Mesenchymal stem cell (in vitro differentiated cells and primary cell): ENCODE measurements around the gene PDE11A.

Source experiments
- DNase-seq: peaks from one replicate; pipeline ENCODE4 v3.0.0-alpha.2; 2013
- H2AFZ ChIP-seq: one replicate; pipeline ENCODE4 v1.6.1; 2013; ENCODE audit warnings: low read depth, mild to moderate bottlenecking, control low read depth, inconsistent platforms, low read length, moderate library complexity
- H2AK5ac ChIP-seq: 2 replicates; pipeline ENCODE4 v1.6.1; 2013; ENCODE audit warnings: low read length, moderate library complexity, mild to moderate bottlenecking, inconsistent platforms; ENCODE audit not compliant: severe bottlenecking
- H2BK120ac ChIP-seq: one replicate; pipeline ENCODE4 v1.6.1; 2013; ENCODE audit warnings: low read depth, mild to moderate bottlenecking, inconsistent platforms, low read length, moderate library complexity
- H2BK12ac ChIP-seq, 2 experiments: one replicate each; pipeline ENCODE4 v1.6.1; 2013; ENCODE audit warnings: inconsistent platforms in 2 of 2, low read length in 2 of 2, mild to moderate bottlenecking in 2 of 2, moderate library complexity in 2 of 2, control low read depth in 1 of 2
- H2BK15ac ChIP-seq: one replicate; pipeline ENCODE4 v1.6.1; 2013; ENCODE audit warnings: mild to moderate bottlenecking, low read depth, inconsistent platforms; ENCODE audit not compliant: poor library complexity, severe bottlenecking
- H2BK5ac ChIP-seq: 2 replicates; pipeline ENCODE4 v1.6.1; 2013; ENCODE audit warnings: low read depth, mild to moderate bottlenecking, low read length, control low read depth, inconsistent platforms; ENCODE audit not compliant: poor library complexity, severe bottlenecking
- H3K14ac ChIP-seq, 2 experiments: one replicate each; pipeline ENCODE4 v1.6.1; 2013; ENCODE audit warnings: inconsistent platforms in 2 of 2, low read length in 2 of 2, control low read depth in 1 of 2, mild to moderate bottlenecking in 1 of 2, moderate library complexity in 1 of 2
- H3K18ac ChIP-seq, 2 experiments: one replicate each; pipeline ENCODE4 v1.6.1; 2013; ENCODE audit warnings: inconsistent platforms in 2 of 2, low read length in 2 of 2, control low read depth in 1 of 2, low read depth in 1 of 2, mild to moderate bottlenecking in 1 of 2
- H3K23ac ChIP-seq, 2 experiments: one replicate each; pipeline ENCODE4 v1.6.1; 2013; ENCODE audit warnings: inconsistent platforms in 2 of 2, low read length in 2 of 2, mild to moderate bottlenecking in 2 of 2, moderate library complexity in 2 of 2, control low read depth in 1 of 2
- H3K27ac ChIP-seq: 2 replicates; pipeline ENCODE4 v1.5.1; 2013; ENCODE audit warnings: mild to moderate bottlenecking, moderate library complexity, low read length, control low read depth, inconsistent platforms; ENCODE audit not compliant: poor library complexity, severe bottlenecking
- H3K27me3 ChIP-seq, 2 experiments: 2 replicates each; pipeline versions ENCODE4 v1.6.1 to v1.7.0; 2013; ENCODE audit warnings: low read length in 2 of 2, mild to moderate bottlenecking in 2 of 2, moderate library complexity in 2 of 2, control low read depth in 1 of 2, inconsistent platforms in 1 of 2; ENCODE audit not compliant: control insufficient read depth in 1 of 2, insufficient read depth in 1 of 2
- H3K36me3 ChIP-seq, 2 experiments: 2 replicates each; pipeline versions ENCODE4 v1.6.1 to v1.7.0; 2013; ENCODE audit warnings: low read length in 2 of 2, control low read depth in 1 of 2, inconsistent platforms in 1 of 2, low read depth in 1 of 2, mild to moderate bottlenecking in 1 of 2; ENCODE audit not compliant: insufficient read depth in 2 of 2, control insufficient read depth in 1 of 2
- H3K4ac ChIP-seq, 2 experiments: one replicate each; pipeline ENCODE4 v1.6.1; 2013; ENCODE audit warnings: inconsistent platforms in 2 of 2, low read length in 2 of 2, mild to moderate bottlenecking in 2 of 2, moderate library complexity in 2 of 2, control low read depth in 1 of 2, low read depth in 1 of 2
- H3K4me1 ChIP-seq: 2 replicates; pipeline ENCODE4 v1.6.1; 2013; ENCODE audit warnings: low read depth, low read length, control low read depth; ENCODE audit not compliant: control insufficient read depth, insufficient read depth
- H3K4me2 ChIP-seq: 2 replicates; pipeline ENCODE4 v1.6.1; 2013; ENCODE audit warnings: low read length, mild to moderate bottlenecking, inconsistent platforms; ENCODE audit not compliant: poor library complexity, severe bottlenecking
- H3K4me3 ChIP-seq, 2 experiments: 2 replicates each; pipeline versions ENCODE4 v1.5.1 to v1.7.0; 2013; ENCODE audit warnings: low read length in 2 of 2, mild to moderate bottlenecking in 2 of 2, control low read depth in 1 of 2, low read depth in 1 of 2; ENCODE audit not compliant: insufficient read depth in 1 of 2
- H3K79me1 ChIP-seq: replicated peaks from 2 replicates; pipeline ENCODE4 v1.6.1; 2013; ENCODE audit warnings: mild to moderate bottlenecking, control low read depth, low read length, inconsistent platforms; ENCODE audit not compliant: poor library complexity, severe bottlenecking
- H3K9ac ChIP-seq: 2 replicates; pipeline ENCODE4 v1.7.0; 2013; ENCODE audit warnings: mild to moderate bottlenecking, low read length, moderate library complexity
- H3K9me3 ChIP-seq: 2 replicates; pipeline ENCODE4 v1.7.0; 2013; ENCODE audit warnings: mild to moderate bottlenecking, low read length; ENCODE audit not compliant: control insufficient read depth
- H4K8ac ChIP-seq: one replicate; pipeline ENCODE4 v1.6.1; 2013; ENCODE audit warnings: inconsistent platforms, mild to moderate bottlenecking, low read length, moderate library complexity
- H4K91ac ChIP-seq: one replicate; pipeline ENCODE4 v1.6.1; 2013; ENCODE audit warnings: mild to moderate bottlenecking, low read length, inconsistent platforms
- WGBS: methylation state at CpG from one replicate; pipeline ENCODE4 v1.1.7; 2013; ENCODE audit warnings: mixed read lengths; 5-methylcytosine and 5-hydroxymethylcytosine counted together

PDE11A gene

GRCh38 chr2:177828557-177828956, 244.0 kb downstream of the PDE11A start:
- H3K4me3 ChIP-seq, result no peak overlapping the region
- no peak overlapping the region for H3K4ac ChIP-seq
- no peak overlapping the region for H3K23ac ChIP-seq
- 93% methylated on average over 1 of the region's 1 CpG for WGBS
- no peaks in the 10 kb centered on the region for H3K79me1 ChIP-seq
- H2AK5ac ChIP-seq, result no peak overlapping the region
- H2BK12ac ChIP-seq, result no peak overlapping the region
- H3K4me2 ChIP-seq, result no peak overlapping the region
- H2BK120ac ChIP-seq, result no peak overlapping the region
- no peak overlapping the region for H4K91ac ChIP-seq
- no peak overlapping the region for H2BK5ac ChIP-seq
- H3K9ac ChIP-seq, result no peak overlapping the region
- H3K27ac ChIP-seq, result no peak overlapping the region
- H3K9me3 ChIP-seq, result no peaks in the 10 kb centered on the region
- H3K36me3 ChIP-seq, result no peaks in the 10 kb centered on the region
- no peak overlapping the region for H2AFZ ChIP-seq
- H3K4me1 ChIP-seq, result no peaks in the 10 kb centered on the region
- DNase-seq, result no peak
- H3K27me3 ChIP-seq, result peaks cover 0 to 3% of the 10 kb centered on the region in 2 experiments
- no peak overlapping the region for H3K18ac ChIP-seq
- H2BK15ac ChIP-seq, result no peak overlapping the region
- no peak overlapping the region for H3K14ac ChIP-seq
- no peak overlapping the region for H4K8ac ChIP-seq

GRCh38 chr2:177826897-177827296, 245.7 kb downstream of the PDE11A start:
- H4K91ac ChIP-seq, result no peak overlapping the region
- no peak overlapping the region for H2AK5ac ChIP-seq
- H3K27me3 ChIP-seq, result peaks cover 0 to 3% of the 10 kb centered on the region in 2 experiments
- H3K27ac ChIP-seq, result no peak overlapping the region
- no peaks in the 10 kb centered on the region for H3K36me3 ChIP-seq
- H3K23ac ChIP-seq, result no peak overlapping the region
- no peak overlapping the region for H3K4ac ChIP-seq
- H3K18ac ChIP-seq, result no peak overlapping the region
- H3K14ac ChIP-seq, result no peak overlapping the region
- H3K4me2 ChIP-seq, result no peak overlapping the region
- H2AFZ ChIP-seq, result no peak overlapping the region
- H2BK12ac ChIP-seq, result no peak overlapping the region
- no peak overlapping the region for H2BK120ac ChIP-seq
- H4K8ac ChIP-seq, result no peak overlapping the region
- H2BK5ac ChIP-seq, result no peak overlapping the region
- no peak overlapping the region for H2BK15ac ChIP-seq
- no peaks in the 10 kb centered on the region for H3K4me1 ChIP-seq
- WGBS, result 88% methylated on average over 2 of the region's 2 CpGs
- DNase-seq, result no peak
- no peak overlapping the region for H3K9ac ChIP-seq
- no peak overlapping the region for H3K4me3 ChIP-seq
- no peaks in the 10 kb centered on the region for H3K9me3 ChIP-seq
- no peaks in the 10 kb centered on the region for H3K79me1 ChIP-seq

GRCh38 chr2:177822941-177823340, 249.6 kb downstream of the PDE11A start:
- H3K18ac ChIP-seq, result no peak overlapping the region
- no peak overlapping the region for H4K91ac ChIP-seq
- no peak overlapping the region for H3K23ac ChIP-seq
- H2BK5ac ChIP-seq, result no peak overlapping the region
- no CpG with 5 or more reads among the region's 3 CpGs for WGBS
- no peak overlapping the region for H3K9ac ChIP-seq
- H3K27me3 ChIP-seq, result peaks cover 0 to 3% of the 10 kb centered on the region in 2 experiments
- H3K9me3 ChIP-seq, result no peaks in the 10 kb centered on the region
- no peak overlapping the region for H3K4me3 ChIP-seq
- no peak overlapping the region for H2BK15ac ChIP-seq
- H4K8ac ChIP-seq, result no peak overlapping the region
- no peaks in the 10 kb centered on the region for H3K36me3 ChIP-seq
- H3K4me2 ChIP-seq, result no peak overlapping the region
- no peaks in the 10 kb centered on the region for H3K79me1 ChIP-seq
- no peak overlapping the region for H3K4ac ChIP-seq
- no peak overlapping the region for H2AK5ac ChIP-seq
- no peaks in the 10 kb centered on the region for H3K4me1 ChIP-seq
- no peak for DNase-seq
- H2BK120ac ChIP-seq, result no peak overlapping the region
- H2BK12ac ChIP-seq, result no peak overlapping the region
- H3K14ac ChIP-seq, result no peak overlapping the region
- no peak overlapping the region for H2AFZ ChIP-seq
- H3K27ac ChIP-seq, result no peak overlapping the region

GRCh38 chr2:177818412-177818811, 254.2 kb downstream of the PDE11A start:
- no peaks in the 10 kb centered on the region for H3K79me1 ChIP-seq
- H2AFZ ChIP-seq, result no peak overlapping the region
- no peaks in the 10 kb centered on the region for H3K27me3 ChIP-seq
- H4K91ac ChIP-seq, result no peak overlapping the region
- no CpG with 5 or more reads among the region's 1 CpG for WGBS
- H3K27ac ChIP-seq, result no peak overlapping the region
- H3K4me1 ChIP-seq, result no peaks in the 10 kb centered on the region
- no peak overlapping the region for H3K4me2 ChIP-seq
- no peaks in the 10 kb centered on the region for H3K36me3 ChIP-seq
- DNase-seq, result no peak
- H3K9me3 ChIP-seq, result no peaks in the 10 kb centered on the region
- no peak overlapping the region for H3K14ac ChIP-seq
- no peak overlapping the region for H2BK15ac ChIP-seq
- no peak overlapping the region for H3K18ac ChIP-seq
- no peak overlapping the region for H2AK5ac ChIP-seq
- no peak overlapping the region for H2BK5ac ChIP-seq
- no peak overlapping the region for H3K23ac ChIP-seq
- no peak overlapping the region for H3K4ac ChIP-seq
- no peak overlapping the region for H3K4me3 ChIP-seq
- H2BK120ac ChIP-seq, result no peak overlapping the region
- no peak overlapping the region for H3K9ac ChIP-seq
- H2BK12ac ChIP-seq, result no peak overlapping the region
- H4K8ac ChIP-seq, result no peak overlapping the region
